Measurements from ENCODE around the gene GC.

GRCh38 chr4:71814433-71814832 is 30.6 kb upstream of the GC start:
- TF ChIP-seq POLR2A (IDR thresholded peaks at IDR 0.05) (no peak), CTCF (IDR thresholded peaks at IDR 0.05) (no peak)
